HCEC 1CT (cell line): ENCODE measurements around the gene TNFRSF11A.

ENCODE experiments used
- DNase-seq: peaks from one replicate; pipeline ENCODE4 v3.0.0-alpha.2; 2017

Gene TNFRSF11A

GRCh38 chr18:62345909-62346308 is 20.8 kb downstream of the TNFRSF11A start:
- no peak for DNase-seq

- DNase-seq = no peak
These were observed 21.4 kb downstream of the TNFRSF11A start for GRCh38 chr18:62346333-62347088.

- no peak for DNase-seq
These were observed 22.0 kb downstream of the TNFRSF11A start for GRCh38 chr18:62347089-62347506.

- no peak for DNase-seq
These were observed 23.4 kb downstream of the TNFRSF11A start for GRCh38 chr18:62348474-62348873.

- DNase-seq = no peak
These were observed 28.1 kb downstream of the TNFRSF11A start for GRCh38 chr18:62353170-62353569.

GRCh38 chr18:62354151-62354550 is 29.0 kb downstream of the TNFRSF11A start:
- DNase-seq = no peak

- no peak for DNase-seq
These were observed 32.1 kb downstream of the TNFRSF11A start for GRCh38 chr18:62357079-62357719.

- no peak for DNase-seq
These were observed 35.7 kb downstream of the TNFRSF11A start for GRCh38 chr18:62360805-62361204.

GRCh38 chr18:62361288-62361687 is 36.2 kb downstream of the TNFRSF11A start:
- DNase-seq = no peak

- DNase-seq = no peak
These were observed 39.4 kb downstream of the TNFRSF11A start for GRCh38 chr18:62364558-62364957.

GRCh38 chr18:62365420-62365819 is 40.3 kb downstream of the TNFRSF11A start:
- no peak for DNase-seq

GRCh38 chr18:62366992-62367391 is 41.9 kb downstream of the TNFRSF11A start:
- no peak for DNase-seq

GRCh38 chr18:62368100-62368499 is 43.0 kb downstream of the TNFRSF11A start:
- no peak for DNase-seq

- no peak for DNase-seq
These were observed 44.1 kb downstream of the TNFRSF11A start for GRCh38 chr18:62369129-62369644.

- no peak for DNase-seq
These were observed 45.3 kb downstream of the TNFRSF11A start for GRCh38 chr18:62370366-62370765.

- DNase-seq = no peak
These were observed 46.3 kb downstream of the TNFRSF11A start for GRCh38 chr18:62371436-62371835.

GRCh38 chr18:62372156-62372555 is 47.0 kb downstream of the TNFRSF11A start:
- DNase-seq = no peak

- no peak for DNase-seq
These were observed 47.8 kb downstream of the TNFRSF11A start for GRCh38 chr18:62372882-62373281.

GRCh38 chr18:62374410-62374965 is 49.4 kb downstream of the TNFRSF11A start:
- DNase-seq = no peak

- DNase-seq = no peak
These were observed 52.2 kb downstream of the TNFRSF11A start for GRCh38 chr18:62377131-62377807.

- DNase-seq = peak; percentile 28
These were observed 53.9 kb downstream of the TNFRSF11A start for GRCh38 chr18:62379051-62379450.

GRCh38 chr18:62381373-62381772 is 56.3 kb downstream of the TNFRSF11A start:
- no peak for DNase-seq

GRCh38 chr18:62384068-62384467 is 59.0 kb downstream of the TNFRSF11A start:
- DNase-seq = peak; percentile 25
